Endothelial cell of umbilical vein (primary cell): ENCODE measurements around the gene SYNGR1. TPM values are rescaled to one million over a fixed set of nuclear protein-coding genes. Genes with fewer than 3 reads are reported as not detected.

Source experiments
- BruUV-seq: library from RNA; stranded (reverse); fragments of 400-500 nt; replicated peaks from 2 replicates; lab custom pipeline; 2021; lab: Mats Ljungman, UMichigan
- CTCF ChIA-PET: fragments of 300-600, 350-600 bp; sonication (Branson Sonifier 250); formaldehyde crosslinking; loops from one replicate; lab custom pipeline; 2021; ENCODE audit warnings: antibody characterized with exemption, inconsistent platforms; lab: Charles Lee
- POLR2A ChIA-PET: fragments of 300-600, 350-600 bp; sonication (Branson Sonifier 250); formaldehyde crosslinking; loops from one replicate; lab custom pipeline; 2021; ENCODE audit warnings: antibody characterized with exemption, inconsistent platforms; lab: Charles Lee
- DNase-seq: peaks from one replicate; pipeline ENCODE4 v3.0.0-alpha.2; 2011; ENCODE audit warnings: low read depth, low spot score
- FAIRE-seq: peaks from 2 replicates; lab custom pipeline; 2011; peaks lifted over from hg19 to GRCh38; lab: Jason Lieb, UNC
- H2AFZ ChIP-seq: 2 replicates; pipeline ENCODE4 v1.6.0; 2012; ENCODE audit warnings: low read depth, low read length, control low read depth, inconsistent platforms
- H3K27ac ChIP-seq: 2 replicates; pipeline ENCODE4 v1.5.1; 2011; ENCODE audit warnings: low read depth, mild to moderate bottlenecking, control low read depth, low read length, moderate library complexity; ENCODE audit not compliant: insufficient read depth
- H3K27me3 ChIP-seq, 2 experiments: 2 replicates each; pipeline versions ENCODE4 v1.6.0 to v1.6.1; 2011; ENCODE audit warnings: low read length in 2 of 2, mixed read lengths in 1 of 2; ENCODE audit not compliant: control insufficient read depth in 2 of 2, insufficient read depth in 2 of 2
- H3K36me3 ChIP-seq, 2 experiments: 2 replicates in 1 of 2; 3 replicates in 1 of 2; pipeline ENCODE4 v1.5.1; 2011; ENCODE audit warnings: low read length in 2 of 2, mild to moderate bottlenecking in 1 of 2, moderate library complexity in 1 of 2; ENCODE audit not compliant: control insufficient read depth in 2 of 2, insufficient read depth in 2 of 2; ENCODE audit errors: extremely low read depth in 1 of 2
- H3K4me1 ChIP-seq: 3 replicates; pipeline ENCODE4 v1.5.1; 2011; ENCODE audit warnings: mild to moderate bottlenecking, low read length; ENCODE audit not compliant: control insufficient read depth, insufficient read depth; ENCODE audit errors: extremely low read depth
- H3K4me2 ChIP-seq: 2 replicates; pipeline ENCODE4 v1.6.1; 2011; ENCODE audit warnings: low read length, control low read depth, mixed read lengths; ENCODE audit not compliant: insufficient read depth
- H3K4me3 ChIP-seq, 3 experiments: fragments of 200-600 bp in 1 of 3; sonication (generic), shearing (Covaris generic) in 1 of 3; replicated peaks in 1 of 3; 2 replicates each; pipeline ENCODE4 v1.5.1; 2011 to 2016; ENCODE audit warnings: control low read depth in 3 of 3, low read length in 3 of 3, mild to moderate bottlenecking in 2 of 3, inconsistent platforms in 1 of 3, low read depth in 1 of 3, moderate library complexity in 1 of 3; ENCODE audit not compliant: insufficient read depth in 1 of 3
- H3K79me2 ChIP-seq: 2 replicates; pipeline ENCODE4 v1.6.0; 2012; ENCODE audit warnings: low read length, inconsistent platforms; ENCODE audit not compliant: control insufficient read depth, insufficient read depth
- H3K9ac ChIP-seq: replicated peaks from 2 replicates; pipeline ENCODE3; 2011; ENCODE audit warnings: low read length, control low read depth; ENCODE audit not compliant: insufficient read depth; ENCODE audit errors: extremely low read depth
- H3K9me1 ChIP-seq: replicated peaks from 3 replicates; pipeline ENCODE4 v1.6.0; 2011; ENCODE audit warnings: mild to moderate bottlenecking, low read length; ENCODE audit not compliant: control insufficient read depth, insufficient read depth; ENCODE audit errors: extremely low read depth
- H3K9me3 ChIP-seq: replicated peaks from 2 replicates; pipeline ENCODE4 v1.5.1; 2012; ENCODE audit warnings: low read length, inconsistent platforms; ENCODE audit not compliant: control insufficient read depth, insufficient read depth
- H4K20me1 ChIP-seq: replicated peaks from 2 replicates; pipeline ENCODE3; 2011; ENCODE audit warnings: mild to moderate bottlenecking, low read length; ENCODE audit not compliant: control insufficient read depth, insufficient read depth; ENCODE audit errors: extremely low read depth
- EZH2 ChIP-seq: IDR thresholded peaks from 2 replicates; pipeline ENCODE4 v1.6.1; 2012; ENCODE audit warnings: borderline replicate concordance, low read depth, mild to moderate bottlenecking, moderate library complexity, low read length, inconsistent platforms; ENCODE audit not compliant: severe bottlenecking
- FOS ChIP-seq: IDR thresholded peaks from 2 replicates; pipeline ENCODE4 v1.6.1; 2011; ENCODE audit warnings: mild to moderate bottlenecking, low read length, moderate library complexity, borderline replicate concordance; ENCODE audit not compliant: insufficient read depth
- GATA2 ChIP-seq: IDR thresholded peaks from 2 replicates; pipeline ENCODE4 v1.7.0; 2011; ENCODE audit warnings: low read depth, mild to moderate bottlenecking, moderate library complexity, mixed read lengths, low read length; ENCODE audit not compliant: insufficient read length, insufficient read depth
- JUN ChIP-seq: IDR thresholded peaks from 2 replicates; pipeline ENCODE4 v1.6.1; 2011; ENCODE audit warnings: borderline replicate concordance, low read depth; ENCODE audit not compliant: insufficient read length, insufficient read depth
- MYC ChIP-seq: IDR thresholded peaks from one replicate; pipeline ENCODE4 v1.6.1; 2011; ENCODE audit warnings: mild to moderate bottlenecking, low read depth, low read length
- POLR2A ChIP-seq: IDR thresholded peaks from 2 replicates; pipeline ENCODE4 v1.6.1; 2012; ENCODE audit warnings: low read depth, mild to moderate bottlenecking, control low read depth, low read length
- POLR2AphosphoS5 ChIP-seq: IDR thresholded peaks from 2 replicates; pipeline ENCODE4 v1.6.1; 2012; ENCODE audit warnings: low read depth, mild to moderate bottlenecking, control low read depth, low read length, moderate library complexity; ENCODE audit not compliant: insufficient read depth
- dilution Hi-C: fragments of 300-500 bp; cut with MboI; formaldehyde crosslinking; loops from one replicate; pipeline ENCODE4 v1.15.0; 2019; ENCODE audit warnings: low sequenced_read_pairs; ENCODE audit not compliant: extremely low pct_ligation_motif_present
- intact Hi-C: fragments of 100-400 bp; cut with micrococcal nuclease; formaldehyde crosslinking; loops from one replicate; pipeline ENCODE4 v1.10.0; 2022
- polyA plus RNA-seq, 4 experiments: library from polyadenylated mRNA; depleted of rRNA in 3 of 4; stranded (reverse) in 3 of 4; unstranded in 1 of 4; fragments of >200 nt; gene quantifications; 2 replicates each; pipeline versions ENCODE4 v1.2.1 to v1.2.3, GENCODE V29; 2011 to 2012; ENCODE audit warnings: missing spikeins in 1 of 4
- total RNA-seq: library from RNA; stranded (reverse); gene quantifications from 2 replicates; pipeline ENCODE4 v1.2.3, GENCODE V29; 2021
- TF ChIP-seq, protein P1 (sequence below): IDR thresholded peaks from 2 replicates; pipeline ENCODE4 v1.6.1; 2011; ENCODE audit not compliant: insufficient read depth, insufficient read length
- TF ChIP-seq, protein P2 (sequence below), 2 donors: IDR thresholded peaks; 1 replicate in 1 of 2; 2 replicates in 1 of 2; pipeline ENCODE4 v1.5.1; 2011; ENCODE audit warnings: low read length in 2 of 2, mild to moderate bottlenecking in 2 of 2, moderate library complexity in 2 of 2, control low read depth in 1 of 2, inconsistent platforms in 1 of 2, low read depth in 1 of 2; ENCODE audit not compliant: insufficient read depth in 1 of 2; ENCODE audit errors: extremely low read depth in 1 of 2

SYNGR1 gene
- total and polyA plus RNA-seq, 2 donors (not counting 3 experiments of a cell fraction or from before 2014, with no cell fraction given), result 3.8 to 10.2 TPM

DNA sequence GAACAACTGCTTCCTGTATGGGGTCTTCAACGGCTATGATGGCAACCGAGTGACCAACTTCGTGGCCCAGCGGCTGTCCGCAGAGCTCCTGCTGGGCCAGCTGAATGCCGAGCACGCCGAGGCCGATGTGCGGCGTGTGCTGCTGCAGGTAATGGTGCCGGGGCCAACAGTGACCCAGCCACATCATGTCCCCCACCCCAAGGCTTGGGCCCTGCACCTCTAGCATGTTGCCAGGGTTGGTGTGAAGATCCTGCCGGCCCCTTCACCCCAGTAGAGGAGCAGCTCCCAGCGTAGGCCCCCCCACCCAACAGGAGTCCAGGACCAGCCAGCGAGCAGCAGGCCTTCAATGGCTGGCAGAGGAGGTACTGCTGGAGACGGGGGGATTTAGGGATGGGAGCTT is 65.7 kb downstream of the SYNGR1 start:
- CTCF ChIA-PET, result interaction anchor here (1.5 kb wide), 1 partner anchor 16 kb away, joined by 4 read pairs; the partner anchor contains the start of gene TAB1

DNA sequence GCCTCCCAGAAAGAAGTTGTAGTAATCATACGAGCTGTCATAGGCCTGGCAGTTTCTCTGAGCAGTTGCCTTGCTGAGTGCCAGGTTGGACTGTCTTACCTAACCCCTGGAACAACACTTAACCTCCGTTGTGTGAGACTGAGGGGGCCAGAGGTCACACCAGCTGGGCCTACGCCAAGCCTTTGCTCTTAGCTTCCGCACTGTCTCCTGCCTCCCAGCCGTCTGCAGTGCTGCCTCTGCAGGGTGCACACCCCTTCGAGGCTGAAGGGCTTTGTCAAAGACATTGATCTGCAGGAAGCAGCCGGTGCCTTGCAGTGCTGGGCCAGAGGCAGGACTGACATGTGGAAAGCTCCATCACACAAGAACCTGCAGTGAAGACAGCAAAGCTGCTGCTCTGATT is 66.5 kb downstream of the SYNGR1 start:
- no peak overlapping the region for H3K9ac ChIP-seq
- DNase-seq, result peak; percentile 20
- no peak overlapping the region for H3K4me2 ChIP-seq
- TF ChIP-seq POLR2AphosphoS5 (no peak), EZH2 (no peak), FOS (no peak), JUN (no peak), MYC (no peak), GATA2 (no peak), POLR2A (no peak)
- TF ChIP-seq, protein P1, sequence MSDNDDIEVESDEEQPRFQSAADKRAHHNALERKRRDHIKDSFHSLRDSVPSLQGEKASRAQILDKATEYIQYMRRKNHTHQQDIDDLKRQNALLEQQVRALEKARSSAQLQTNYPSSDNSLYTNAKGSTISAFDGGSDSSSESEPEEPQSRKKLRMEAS, result no peak
- TF ChIP-seq, protein P2, sequence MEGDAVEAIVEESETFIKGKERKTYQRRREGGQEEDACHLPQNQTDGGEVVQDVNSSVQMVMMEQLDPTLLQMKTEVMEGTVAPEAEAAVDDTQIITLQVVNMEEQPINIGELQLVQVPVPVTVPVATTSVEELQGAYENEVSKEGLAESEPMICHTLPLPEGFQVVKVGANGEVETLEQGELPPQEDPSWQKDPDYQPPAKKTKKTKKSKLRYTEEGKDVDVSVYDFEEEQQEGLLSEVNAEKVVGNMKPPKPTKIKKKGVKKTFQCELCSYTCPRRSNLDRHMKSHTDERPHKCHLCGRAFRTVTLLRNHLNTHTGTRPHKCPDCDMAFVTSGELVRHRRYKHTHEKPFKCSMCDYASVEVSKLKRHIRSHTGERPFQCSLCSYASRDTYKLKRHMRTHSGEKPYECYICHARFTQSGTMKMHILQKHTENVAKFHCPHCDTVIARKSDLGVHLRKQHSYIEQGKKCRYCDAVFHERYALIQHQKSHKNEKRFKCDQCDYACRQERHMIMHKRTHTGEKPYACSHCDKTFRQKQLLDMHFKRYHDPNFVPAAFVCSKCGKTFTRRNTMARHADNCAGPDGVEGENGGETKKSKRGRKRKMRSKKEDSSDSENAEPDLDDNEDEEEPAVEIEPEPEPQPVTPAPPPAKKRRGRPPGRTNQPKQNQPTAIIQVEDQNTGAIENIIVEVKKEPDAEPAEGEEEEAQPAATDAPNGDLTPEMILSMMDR (IDR thresholded peaks at IDR 0.05; ENCODE audit: extremely low read depth in 1 of 2, insufficient read depth in 1 of 2, low read depth in 1 of 2, low read length in 2 of 2), result no peak
- H3K9me1 ChIP-seq, result no peaks in the 10 kb centered on the region
- dilution Hi-C loops (no loop called here), intact Hi-C loops (no loop called here)
- H3K27me3 ChIP-seq, result no peaks in the 10 kb centered on the region
- H3K27ac ChIP-seq, result no peak overlapping the region
- no peak overlapping the region for H3K4me3 ChIP-seq
- CTCF ChIA-PET, result interaction anchor here (2.0 kb wide), 1 partner anchor 21 kb away, joined by 6 read pairs; no protein-coding TSS in a partner anchor
- H3K36me3 ChIP-seq, result peaks cover 0 to 35% of the 10 kb centered on the region in 2 experiments
- no peaks in the 10 kb centered on the region for H3K9me3 ChIP-seq
- no peaks in the 10 kb centered on the region for H3K4me1 ChIP-seq
- no peaks in the 10 kb centered on the region for H4K20me1 ChIP-seq
- no peak overlapping the region for H2AFZ ChIP-seq
- no peaks in the 10 kb centered on the region for H3K79me2 ChIP-seq
- POLR2A ChIA-PET, result no interaction called here
- FAIRE-seq, result no peak
- no TSS peak for BruUV-seq

More for the DNA sequence above, 65.7 kb downstream of the SYNGR1 start:
- intact Hi-C loops, result no loop called here
- H3K79me2 ChIP-seq, result no peaks in the 10 kb centered on the region
- no peak overlapping the region for H3K9ac ChIP-seq
- POLR2A ChIA-PET, result no interaction called here
- no peak for TF ChIP-seq FOS
- TF ChIP-seq, protein P2 (IDR thresholded peaks at IDR 0.05; ENCODE audit: extremely low read depth in 1 of 2, insufficient read depth in 1 of 2, low read depth in 1 of 2, low read length in 2 of 2), result no peak
- TF ChIP-seq POLR2A, result no peak
- no peak for TF ChIP-seq JUN
- H3K4me2 ChIP-seq, result no peak overlapping the region
- FAIRE-seq (no peak), DNase-seq (no peak)
- no peak overlapping the region for H3K4me3 ChIP-seq
- H3K27me3 ChIP-seq, result no peaks in the 10 kb centered on the region
- H3K36me3 ChIP-seq, result peaks cover 0 to 31% of the 10 kb centered on the region in 2 experiments
- no peak overlapping the region for H3K27ac ChIP-seq
- no TSS peak for BruUV-seq
- dilution Hi-C loops, result no loop called here
- H3K4me1 ChIP-seq, result no peaks in the 10 kb centered on the region
- no peak overlapping the region for H2AFZ ChIP-seq
- no peaks in the 10 kb centered on the region for H3K9me1 ChIP-seq
- H3K9me3 ChIP-seq, result no peaks in the 10 kb centered on the region
- no peaks in the 10 kb centered on the region for H4K20me1 ChIP-seq
